HCT116 (cell line): Measurements from ENCODE around the gene RFLNA. TPM values are rescaled to one million over a fixed set of nuclear protein-coding genes. Genes with fewer than 3 reads are reported as not detected.

Source experiments
- ATAC-seq: fragments of 200-7000 bp; cut with Tn5 transposase; 2 replicates; pipeline ENCODE4 v1.9.1; 2020; ENCODE audit warnings: mild to moderate bottlenecking, moderate library complexity
- BruUV-seq: library from RNA; stranded (reverse); fragments of 400-500 nt; replicated peaks from 2 replicates; lab custom pipeline; 2021; lab: Mats Ljungman, UMichigan
- CTCF ChIA-PET: fragments of 300-600 bp; sonication (Branson Sonifier 250); formaldehyde crosslinking; loops from one replicate; lab custom pipeline; 2021; ENCODE audit warnings: antibody characterized with exemption; lab: Charles Lee
- POLR2A ChIA-PET: fragments of 300-600, 350-600 bp; sonication (Branson Sonifier 250); formaldehyde crosslinking; loops from one replicate; lab custom pipeline; 2021; ENCODE audit warnings: antibody characterized with exemption; lab: Charles Lee
- RAD21 ChIA-PET, 2 experiments: fragments of 300-600 bp; sonication (Branson Sonifier 250); formaldehyde crosslinking; loops; one replicate each; lab custom pipeline; 2023; ENCODE audit warnings: low total read pairs in 2 of 2; ENCODE audit not compliant: uncharacterized antibody in 2 of 2, unreplicated experiment in 2 of 2, low non-redundant PET in 1 of 2; lab: Charles Lee
- DNase-seq: peaks from one replicate; pipeline ENCODE4 v3.0.0-alpha.2; 2010; ENCODE audit warnings: low read depth, low spot score
- H2AFZ ChIP-seq: fragments of 200-600 bp; shearing (Covaris generic), sonication (generic); 2 replicates; pipeline ENCODE4 v1.6.1; 2017; ENCODE audit warnings: low read depth, mixed run types, mixed read lengths, antibody characterized with exemption, low read length; ENCODE audit not compliant: poor library complexity, severe bottlenecking
- H3K27ac ChIP-seq: 2 replicates; pipeline ENCODE4 v1.5.1; 2012; ENCODE audit warnings: low read depth, low read length
- H3K27me3 ChIP-seq: fragments of 200-600 bp; sonication (generic); 2 replicates; pipeline ENCODE4 v1.6.1; 2016; ENCODE audit warnings: mixed run types, low read length, mixed read lengths; ENCODE audit not compliant: insufficient read depth
- H3K36me3 ChIP-seq, 2 experiments: fragments of 200-500 bp in 1 of 2; fragments of 200-600 bp in 1 of 2; sonication (Bioruptor generic) in 1 of 2; sonication (generic) in 1 of 2; 2 replicates each; pipeline versions ENCODE4 v1.5.1 to v1.6.1; 2014 to 2016; ENCODE audit warnings: low read length in 2 of 2, inconsistent platforms in 1 of 2, mixed read lengths in 1 of 2, mixed run types in 1 of 2; ENCODE audit not compliant: insufficient read depth in 2 of 2, control insufficient read depth in 1 of 2
- H3K4me1 ChIP-seq, 2 experiments: fragments of 200-600 bp in 1 of 2; sonication (generic) in 1 of 2; 2 replicates each; pipeline versions ENCODE4 v1.5.1 to v1.6.1; 2012 to 2017; ENCODE audit warnings: low read length in 2 of 2, inconsistent platforms in 1 of 2, mild to moderate bottlenecking in 1 of 2, mixed read lengths in 1 of 2, mixed run types in 1 of 2, moderate library complexity in 1 of 2; ENCODE audit not compliant: insufficient read depth in 2 of 2, control insufficient read depth in 1 of 2
- H3K4me2 ChIP-seq: fragments of 200-600 bp; sonication (generic); 2 replicates; pipeline ENCODE4 v1.6.1; 2017; ENCODE audit warnings: mixed run types, low read length, mixed read lengths
- H3K4me3 ChIP-seq, 2 experiments: fragments of 200-600 bp in 1 of 2; sonication (generic) in 1 of 2; replicated peaks in 1 of 2; 2 replicates each; pipeline ENCODE4 v1.5.1; 2011 to 2016; ENCODE audit warnings: low read length in 2 of 2, control low read depth in 1 of 2, low read depth in 1 of 2, mild to moderate bottlenecking in 1 of 2, mixed read lengths in 1 of 2, mixed run types in 1 of 2
- H3K79me2 ChIP-seq: fragments of 200-600 bp; sonication (generic); 2 replicates; pipeline ENCODE4 v1.6.1; 2017; ENCODE audit warnings: mild to moderate bottlenecking, mixed run types, low read length, moderate library complexity, mixed read lengths; ENCODE audit not compliant: insufficient read depth
- H3K9ac ChIP-seq: fragments of 200-600 bp; sonication (generic); 2 replicates; pipeline ENCODE4 v1.6.1; 2016; ENCODE audit warnings: low read length, mixed read lengths
- H3K9me2 ChIP-seq: fragments of 200-600 bp; sonication (generic), shearing (Covaris generic); 2 replicates; pipeline ENCODE4 v1.6.1; 2017; ENCODE audit warnings: mixed run types, mild to moderate bottlenecking, moderate library complexity; ENCODE audit not compliant: insufficient read depth
- H3K9me3 ChIP-seq, 2 experiments: fragments of 200-500 bp in 1 of 2; fragments of 200-600 bp in 1 of 2; sonication (Bioruptor generic) in 1 of 2; sonication (generic) in 1 of 2; 2 replicates each; pipeline ENCODE4 v1.6.1; 2014 to 2017; ENCODE audit warnings: low read length in 2 of 2, mixed read lengths in 2 of 2, inconsistent platforms in 1 of 2, low read depth in 1 of 2, mild to moderate bottlenecking in 1 of 2, mixed run types in 1 of 2, moderate library complexity in 1 of 2; ENCODE audit not compliant: control insufficient read depth in 1 of 2, insufficient read depth in 1 of 2
- H4K20me1 ChIP-seq: fragments of 200-600 bp; sonication (generic), shearing (Covaris generic); 2 replicates; pipeline ENCODE4 v1.6.1; 2017; ENCODE audit warnings: mixed run types, mild to moderate bottlenecking, moderate library complexity; ENCODE audit not compliant: insufficient read depth
- CBX3 ChIP-seq: IDR thresholded peaks from 2 replicates; pipeline ENCODE4 v1.6.1; 2012; ENCODE audit warnings: low read depth
- EGR1 ChIP-seq: IDR thresholded peaks from 2 replicates; pipeline ENCODE4 v1.6.1; 2012; ENCODE audit warnings: low read depth
- ELF1 ChIP-seq: IDR thresholded peaks from 2 replicates; pipeline ENCODE4 v1.6.1; 2012; ENCODE audit warnings: low read depth, borderline replicate concordance
- EZH2 ChIP-seq: fragments of 200-600 bp; sonication (generic); IDR thresholded peaks from 2 replicates; pipeline ENCODE4 v1.6.1; 2017; ENCODE audit warnings: antibody characterized with exemption, mixed run types
- FOSL1 ChIP-seq: IDR thresholded peaks from 2 replicates; pipeline ENCODE4 v1.6.1; 2012; ENCODE audit warnings: low read depth
- JUND ChIP-seq: IDR thresholded peaks from 2 replicates; pipeline ENCODE4 v1.6.1; 2012
- MAX ChIP-seq: IDR thresholded peaks from 2 replicates; pipeline ENCODE4 v1.6.1; 2012
- POLR2A ChIP-seq: IDR thresholded peaks from 2 replicates; pipeline ENCODE4 v1.7.0; 2011; ENCODE audit warnings: borderline replicate concordance; ENCODE audit not compliant: insufficient read depth, insufficient read length; ENCODE audit errors: extremely low read depth
- POLR2AphosphoS5 ChIP-seq: IDR thresholded peaks from 2 replicates; pipeline ENCODE4 v1.6.1; 2011; ENCODE audit warnings: mild to moderate bottlenecking, low read depth, low read length, moderate library complexity
- SIN3A ChIP-seq: IDR thresholded peaks from 2 replicates; pipeline ENCODE4 v1.6.1; 2012; ENCODE audit warnings: low read depth
- SP1 ChIP-seq: IDR thresholded peaks from 2 replicates; pipeline ENCODE4 v1.6.1; 2012; ENCODE audit warnings: low read depth
- SRF ChIP-seq: IDR thresholded peaks from 2 replicates; pipeline ENCODE4 v1.6.1; 2012; ENCODE audit warnings: low read depth
- ZBTB33 ChIP-seq: IDR thresholded peaks from 2 replicates; pipeline ENCODE4 v1.6.1; 2011; ENCODE audit warnings: mild to moderate bottlenecking, low read length, moderate library complexity; ENCODE audit not compliant: insufficient replicate concordance; ENCODE audit errors: extremely low read depth
- ZFX ChIP-seq: fragments of 450-650 bp; IDR thresholded peaks from 2 replicates; pipeline ENCODE4 v1.6.1; 2017
- ZNF274 ChIP-seq: fragments of 200-500 bp; sonication (Bioruptor generic); IDR thresholded peaks from 2 replicates; pipeline ENCODE4 v1.6.1; 2014; ENCODE audit warnings: mild to moderate bottlenecking, low read depth, low read length, inconsistent platforms
- intact Hi-C: fragments of 100-400 bp; cut with micrococcal nuclease; formaldehyde crosslinking; loops from 2 replicates; pipeline ENCODE4 v1.10.0; 2022
- total RNA-seq: library from RNA; stranded (reverse); gene quantifications from one replicate; pipeline ENCODE4 v1.2.1, GENCODE V29; 2021; ENCODE audit not compliant: unreplicated experiment
- TF ChIP-seq, protein P1 (sequence below): IDR thresholded peaks from 2 replicates; pipeline ENCODE4 v1.6.1; 2012

RFLNA gene
- total RNA-seq, 1 experiment from 2014 or later, result not detected

DNA sequence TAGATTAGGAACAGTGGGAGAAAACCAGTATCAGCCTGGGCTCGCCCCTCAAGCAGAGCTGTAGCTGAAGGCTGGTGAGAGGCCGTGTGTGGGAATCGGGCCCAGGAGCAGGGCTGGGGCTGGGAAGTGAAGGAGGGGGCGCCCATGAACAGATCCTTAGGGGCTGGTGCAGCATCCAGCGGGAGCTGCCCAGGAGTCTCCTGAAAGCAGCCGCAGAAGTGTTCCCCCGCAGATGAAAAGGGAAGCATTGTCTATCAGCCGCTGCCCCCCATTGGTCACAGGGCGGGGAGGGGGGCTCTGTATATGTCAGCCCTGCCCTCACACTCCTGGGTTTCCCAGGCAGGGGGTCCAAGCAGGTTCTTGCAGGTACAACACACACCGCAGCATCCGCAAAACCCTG is 15.6 kb upstream of the RFLNA start:
- ATAC-seq (no peak), DNase-seq (no peak)
- Histone ChIP-seq H3K27me3 (0 out of 2 replicates have a peak, but pooled peaks cover 2% of the 10 kb centered on the region), H4K20me1 (no peaks in the 10 kb centered on the region), H2AFZ (no peak overlapping the region), H3K4me3 (no peak overlapping the region), H3K79me2 (no peaks in the 10 kb centered on the region), H3K36me3 (no peaks in the 10 kb centered on the region), H3K4me1 (no peaks in the 10 kb centered on the region), H3K9ac (no peak overlapping the region), H3K9me2 (no peaks in the 10 kb centered on the region), H3K4me2 (no peak overlapping the region), H3K9me3 (peaks cover 0 to under 1% of the 10 kb centered on the region in 2 experiments; a peak in 2 of 4 replicates), H3K27ac (no peak overlapping the region)
- CTCF ChIA-PET, result no interaction called here
- no TSS peak for BruUV-seq
- intact Hi-C loops, result no loop called here
- POLR2A ChIA-PET, result no interaction called here
- RAD21 ChIA-PET, result no interaction called here
- TF ChIP-seq EZH2, result no peak
- no peak for TF ChIP-seq ZNF274
- no peak for TF ChIP-seq CBX3
- no peak for TF ChIP-seq SRF
- TF ChIP-seq POLR2A, result no peak
- no peak for TF ChIP-seq MAX
- no peak for TF ChIP-seq ZBTB33
- no peak for TF ChIP-seq POLR2AphosphoS5
- no peak for TF ChIP-seq ZFX
- TF ChIP-seq SIN3A, result no peak
- no peak for TF ChIP-seq EGR1
- no peak for TF ChIP-seq ELF1
- TF ChIP-seq JUND, result no peak
- no peak for TF ChIP-seq SP1
- no peak for TF ChIP-seq FOSL1
- TF ChIP-seq, protein P1, sequence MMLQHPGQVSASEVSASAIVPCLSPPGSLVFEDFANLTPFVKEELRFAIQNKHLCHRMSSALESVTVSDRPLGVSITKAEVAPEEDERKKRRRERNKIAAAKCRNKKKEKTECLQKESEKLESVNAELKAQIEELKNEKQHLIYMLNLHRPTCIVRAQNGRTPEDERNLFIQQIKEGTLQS, result no peak
